PC-9 (cell line): ENCODE results near the gene TMEM179. TPM values are rescaled to one million over a fixed set of nuclear protein-coding genes. Genes with fewer than 3 reads are reported as not detected.

Experiments used
- BruUV-seq: library from RNA; stranded (reverse); fragments of 400-500 nt; replicated peaks from 2 replicates; lab custom pipeline; 2021; lab: Mats Ljungman, UMichigan
- CTCF ChIA-PET: fragments of 300-600 bp; sonication (Branson Sonifier 250); formaldehyde crosslinking; loops from one replicate; lab custom pipeline; 2022; ENCODE audit warnings: antibody characterized with exemption; lab: Charles Lee
- POLR2A ChIA-PET: fragments of 300-600 bp; sonication (Branson Sonifier 250); formaldehyde crosslinking; loops from one replicate; lab custom pipeline; 2022; ENCODE audit warnings: antibody characterized with exemption; ENCODE audit not compliant: unreplicated experiment; lab: Charles Lee
- DNase-seq, 2 experiments: peaks; one replicate each; pipeline versions ENCODE4 v3.0.0 to v3.0.0-alpha.2; 2015 to 2022; ENCODE audit warnings: mixed read lengths in 1 of 2
- H2AFZ ChIP-seq: fragments of 200-600 bp; sonication (generic); 2 replicates; pipeline ENCODE4 v1.8.1; 2017; ENCODE audit warnings: antibody characterized with exemption
- H3F3A ChIP-seq: fragments of 200-600 bp; sonication (generic); 2 replicates; pipeline ENCODE4 v1.8.1; 2017; ENCODE audit warnings: antibody characterized with exemption, mild to moderate bottlenecking, low read depth; ENCODE audit not compliant: insufficient read depth
- H3K27ac ChIP-seq: fragments of 200-600 bp; sonication (generic); 2 replicates; pipeline ENCODE4 v1.6.1; 2016; ENCODE audit warnings: mixed run types
- H3K27me3 ChIP-seq: fragments of 200-600 bp; sonication (generic); 2 replicates; pipeline ENCODE4 v1.6.1; 2016; ENCODE audit warnings: low read depth, mixed run types; ENCODE audit not compliant: insufficient read depth
- H3K36me3 ChIP-seq: fragments of 200-600 bp; sonication (generic); 2 replicates; pipeline ENCODE4 v1.6.1; 2016; ENCODE audit warnings: low read depth, mixed run types
- H3K4me1 ChIP-seq: fragments of 200-600 bp; sonication (generic); replicated peaks from 2 replicates; pipeline ENCODE4 v1.6.1; 2016; ENCODE audit warnings: mixed run types; ENCODE audit not compliant: insufficient read depth
- H3K4me2 ChIP-seq: fragments of 200-600 bp; sonication (generic); 2 replicates; pipeline ENCODE4 v1.6.1; 2017; ENCODE audit warnings: mixed run types
- H3K4me3 ChIP-seq: fragments of 200-600 bp; sonication (generic); 2 replicates; pipeline ENCODE4 v1.6.1; 2016; ENCODE audit warnings: mixed run types
- H3K79me2 ChIP-seq: fragments of 200-600 bp; sonication (generic); 2 replicates; pipeline ENCODE4 v1.6.1; 2017; ENCODE audit warnings: low read depth, mixed run types
- H3K9me2 ChIP-seq: fragments of 200-600 bp; sonication (generic); 2 replicates; pipeline ENCODE4 v1.8.1; 2017; ENCODE audit warnings: mild to moderate bottlenecking; ENCODE audit not compliant: insufficient read depth
- H3K9me3 ChIP-seq: fragments of 200-600 bp; sonication (generic); 2 replicates; pipeline ENCODE4 v1.8.1; 2016; ENCODE audit warnings: low read depth; ENCODE audit not compliant: insufficient read depth
- H4K20me1 ChIP-seq: fragments of 200-600 bp; sonication (generic); 2 replicates; pipeline ENCODE4 v1.8.1; 2017; ENCODE audit not compliant: insufficient read depth
- CTCF ChIP-seq: fragments of 200-600 bp; sonication (generic); conservative IDR thresholded peaks from 2 replicates; pipeline ENCODE4 v1.6.1; 2017; ENCODE audit warnings: mixed run types, antibody characterized with exemption, mild to moderate bottlenecking, moderate library complexity
- EZH2 ChIP-seq: fragments of 200-600 bp; sonication (generic); IDR thresholded peaks from 2 replicates; pipeline ENCODE4 v1.8.0; 2017; ENCODE audit warnings: antibody characterized with exemption, low read depth
- intact Hi-C: fragments of 100-400 bp; cut with micrococcal nuclease; formaldehyde crosslinking; loops from one replicate; pipeline ENCODE4 v1.10.0; 2022; ENCODE audit not compliant: unreplicated experiment
- total RNA-seq: library from RNA; stranded (reverse); gene quantifications from 2 replicates; pipeline ENCODE4 v1.2.3, GENCODE V29; 2021

The TMEM179 gene
- total RNA-seq, 1 experiment from 2014 or later: not detected

DNA sequence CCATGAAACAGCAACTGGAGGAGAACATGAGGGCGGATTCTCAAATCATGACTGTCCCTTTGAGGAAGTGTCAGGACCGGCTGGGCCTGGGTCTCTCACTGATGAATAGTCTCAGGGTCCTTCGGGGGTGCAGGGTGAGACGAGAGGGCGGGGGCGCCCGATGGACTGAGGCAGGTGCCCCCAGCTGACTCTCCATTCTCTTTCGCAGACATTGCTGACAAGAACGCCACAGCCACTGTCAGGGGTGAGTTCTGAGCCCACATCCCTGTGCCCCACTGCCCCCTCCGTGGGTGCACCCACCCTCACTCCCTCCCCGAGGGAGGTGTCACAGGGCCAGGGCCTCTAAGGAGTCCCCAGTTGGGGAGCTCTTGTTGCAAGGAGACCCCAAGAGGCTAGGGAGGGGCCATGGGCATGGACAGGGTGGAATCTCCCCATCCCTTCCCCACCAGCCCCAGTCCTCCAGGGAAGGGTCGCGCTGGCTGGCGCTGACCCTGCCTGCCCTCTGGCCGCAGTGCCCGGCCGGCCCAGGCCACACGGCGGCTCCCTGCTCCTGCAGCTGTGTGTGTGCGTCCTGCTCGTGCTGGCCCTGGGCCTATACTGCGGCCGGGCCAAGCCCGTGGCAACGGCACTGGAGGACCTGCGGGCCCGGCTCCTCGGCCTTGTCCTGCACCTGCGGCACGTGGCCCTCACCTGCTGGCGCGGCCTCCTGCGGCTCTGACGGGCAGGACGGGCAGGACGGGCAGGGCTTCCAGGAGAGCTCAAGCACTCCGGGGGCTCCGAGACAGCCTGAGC is 16.3 kb downstream of the TMEM179 start:
- Histone ChIP-seq H3K36me3 (no peaks in the 10 kb centered on the region), H4K20me1 (peaks cover 4% of the 10 kb centered on the region; the same call in 1 of the 2 replicates), H3F3A (no peaks in the 10 kb centered on the region), H3K79me2 (no peaks in the 10 kb centered on the region), H3K27me3 (peaks cover 100% of the 10 kb centered on the region), H3K4me3 (no peak overlapping the region), H3K27ac (no peak overlapping the region), H3K9me2 (no peaks in the 10 kb centered on the region), H3K9me3 (no peaks in the 10 kb centered on the region), H3K4me2 (no peak overlapping the region), H2AFZ (no peak overlapping the region), H3K4me1 (no peaks in the 10 kb centered on the region)
- no peak for TF ChIP-seq EZH2
- intact Hi-C loops: no loop called here
- DNase-seq: no peak
- BruUV-seq: no TSS peak
- POLR2A ChIA-PET: no interaction called here
- CTCF ChIA-PET: no interaction called here

- Histone ChIP-seq H4K20me1 (peaks cover 4% of the 10 kb centered on the region; the same call in 1 of the 2 replicates), H3K4me1 (no peaks in the 10 kb centered on the region), H3K9me2 (no peaks in the 10 kb centered on the region), H3K9me3 (no peaks in the 10 kb centered on the region), H3K27me3 (peaks cover 100% of the 10 kb centered on the region), H3K4me2 (no peak overlapping the region), H3F3A (no peaks in the 10 kb centered on the region), H3K4me3 (no peak overlapping the region), H3K36me3 (no peaks in the 10 kb centered on the region), H3K27ac (no peak overlapping the region), H3K79me2 (no peaks in the 10 kb centered on the region), H2AFZ (no peak overlapping the region)
- CTCF ChIA-PET: no interaction called here
- TF ChIP-seq EZH2 (no peak), CTCF (no peak)
- POLR2A ChIA-PET: no interaction called here
- intact Hi-C loops: no loop called here
- no TSS peak for BruUV-seq
- no peak for DNase-seq
These were observed 16.9 kb downstream of the TMEM179 start for GRCh38 chr14:104587641-104588040.

GRCh38 chr14:104586832-104587620 is 17.5 kb downstream of the TMEM179 start:
- H3K9me3 ChIP-seq: no peaks in the 10 kb centered on the region
- H3F3A ChIP-seq: no peaks in the 10 kb centered on the region
- ChIA-PET POLR2A (no interaction called here), CTCF (no interaction called here)
- H3K4me2 ChIP-seq: no peak overlapping the region
- peaks cover 4% of the 10 kb centered on the region; the same call in 1 of the 2 replicates for H4K20me1 ChIP-seq
- BruUV-seq: no TSS peak
- no peak overlapping the region for H2AFZ ChIP-seq
- intact Hi-C loops: no loop called here
- TF ChIP-seq CTCF (no peak), EZH2 (no peak)
- no peak overlapping the region for H3K4me3 ChIP-seq
- no peaks in the 10 kb centered on the region for H3K36me3 ChIP-seq
- no peaks in the 10 kb centered on the region for H3K4me1 ChIP-seq
- no peaks in the 10 kb centered on the region for H3K9me2 ChIP-seq
- H3K27ac ChIP-seq: no peak overlapping the region
- H3K79me2 ChIP-seq: no peaks in the 10 kb centered on the region
- H3K27me3 ChIP-seq: peaks cover 100% of the 10 kb centered on the region
- DNase-seq: no peak
